Measurements from ENCODE around the gene KANK4. TPM values are rescaled to one million over a fixed set of nuclear protein-coding genes. Genes with fewer than 3 reads are reported as not detected.

Gene KANK4
- total RNA-seq, 3 donors from 2014 or later, result 0.48 to 1.6 (median 0.66) TPM

- H3K27me3 ChIP-seq, result no peaks in the 10 kb centered on the region
- H3K4me1 ChIP-seq, result peaks cover 0 to 4% of the 10 kb centered on the region in 2 donors
- no peak overlapping the region for H3K4me3 ChIP-seq
- H3K9me3 ChIP-seq, result no peaks in the 10 kb centered on the region
- no peak overlapping the region for H3K27ac ChIP-seq
- H3K36me3 ChIP-seq, result no peaks in the 10 kb centered on the region
- no peak for DNase-seq (ENCODE audit: low spot score in 2 of 2)
- intact Hi-C loops (cut with DNase I; ENCODE audit: low total_unique reads), result loop anchor here (2.0 kb wide), 1 partner anchor 76 kb away; no protein-coding TSS in a partner anchor
- TF ChIP-seq POLR2A (IDR thresholded peaks at IDR 0.05) (no peak), POLR2AphosphoS5 (IDR thresholded peaks at IDR 0.05) (no peak), CTCF (IDR thresholded peaks at IDR 0.05) (no peak)
Measured at GRCh38 chr1:62282909-62283755, 36.1 kb downstream of the KANK4 start.

GRCh38 chr1:62281922-62282555, 37.2 kb downstream of the KANK4 start:
- no peak overlapping the region for H3K27ac ChIP-seq
- intact Hi-C loops (cut with DNase I; ENCODE audit: low total_unique reads), result loop anchor here (2.0 kb wide), 1 partner anchor 77 kb away; no protein-coding TSS in a partner anchor
- H3K9me3 ChIP-seq, result no peaks in the 10 kb centered on the region

GRCh38 chr1:62280960-62281465, 38.2 kb downstream of the KANK4 start:
- intact Hi-C loops (cut with DNase I; ENCODE audit: low total_unique reads), result no loop called here
- H3K4me1 ChIP-seq, result no peaks in the 10 kb centered on the region
- DNase-seq (ENCODE audit: low spot score in 2 of 2), result no peak
- H3K4me3 ChIP-seq, result no peak overlapping the region
- no peaks in the 10 kb centered on the region for H3K9me3 ChIP-seq
- H3K27ac ChIP-seq, result no peak overlapping the region
- no peaks in the 10 kb centered on the region for H3K36me3 ChIP-seq
- TF ChIP-seq POLR2A (IDR thresholded peaks at IDR 0.05) (no peak), POLR2AphosphoS5 (IDR thresholded peaks at IDR 0.05) (no peak), CTCF (IDR thresholded peaks at IDR 0.05) (no peak)
- H3K27me3 ChIP-seq, result no peaks in the 10 kb centered on the region

More at GRCh38 chr1:62281922-62282555, 37.2 kb downstream of the KANK4 start:
- H3K4me1 ChIP-seq, result peaks cover 0 to 2% of the 10 kb centered on the region in 2 donors
- no peak for TF ChIP-seq POLR2A (IDR thresholded peaks at IDR 0.05)
- TF ChIP-seq CTCF (IDR thresholded peaks at IDR 0.05), result no peak
- no peak for TF ChIP-seq POLR2AphosphoS5 (IDR thresholded peaks at IDR 0.05)
- no peaks in the 10 kb centered on the region for H3K27me3 ChIP-seq
- no peaks in the 10 kb centered on the region for H3K36me3 ChIP-seq
- DNase-seq (ENCODE audit: low spot score in 2 of 2), result no peak
- no peak overlapping the region for H3K4me3 ChIP-seq

GRCh38 chr1:62280150-62280549, 39.1 kb downstream of the KANK4 start:
- TF ChIP-seq CTCF (IDR thresholded peaks at IDR 0.05) (no peak), POLR2AphosphoS5 (IDR thresholded peaks at IDR 0.05) (no peak), POLR2A (IDR thresholded peaks at IDR 0.05) (no peak)
- no peaks in the 10 kb centered on the region for H3K27me3 ChIP-seq
- no peak for DNase-seq (ENCODE audit: low spot score in 2 of 2)
- H3K4me1 ChIP-seq, result no peaks in the 10 kb centered on the region
- no peak overlapping the region for H3K4me3 ChIP-seq
- intact Hi-C loops (cut with DNase I; ENCODE audit: low total_unique reads), result no loop called here
- H3K36me3 ChIP-seq, result no peaks in the 10 kb centered on the region
- no peak overlapping the region for H3K27ac ChIP-seq
- no peaks in the 10 kb centered on the region for H3K9me3 ChIP-seq

- Histone ChIP-seq H3K9me3 (no peaks in the 10 kb centered on the region), H3K4me3 (no peak overlapping the region), H3K27me3 (no peaks in the 10 kb centered on the region), H3K27ac (no peak overlapping the region), H3K36me3 (no peaks in the 10 kb centered on the region), H3K4me1 (no peaks in the 10 kb centered on the region)
- TF ChIP-seq CTCF (IDR thresholded peaks at IDR 0.05) (no peak), POLR2AphosphoS5 (IDR thresholded peaks at IDR 0.05) (no peak), POLR2A (IDR thresholded peaks at IDR 0.05) (no peak)
- intact Hi-C loops (cut with DNase I; ENCODE audit: low total_unique reads), result no loop called here
- no peak for DNase-seq (ENCODE audit: low spot score in 2 of 2)
Measured at GRCh38 chr1:62276791-62277190, 42.4 kb downstream of the KANK4 start.
